ENCODE measurements around the gene HELQ.
A peak's percentile ranks its signal among the peaks of the same experiment; 100 is the strongest.
"Not testable (repeated sequence)": the region's sequence is repeated elsewhere in the genome, so short reads cannot be mapped to it uniquely, and the experiment has no call there.

Gene HELQ, protein sequence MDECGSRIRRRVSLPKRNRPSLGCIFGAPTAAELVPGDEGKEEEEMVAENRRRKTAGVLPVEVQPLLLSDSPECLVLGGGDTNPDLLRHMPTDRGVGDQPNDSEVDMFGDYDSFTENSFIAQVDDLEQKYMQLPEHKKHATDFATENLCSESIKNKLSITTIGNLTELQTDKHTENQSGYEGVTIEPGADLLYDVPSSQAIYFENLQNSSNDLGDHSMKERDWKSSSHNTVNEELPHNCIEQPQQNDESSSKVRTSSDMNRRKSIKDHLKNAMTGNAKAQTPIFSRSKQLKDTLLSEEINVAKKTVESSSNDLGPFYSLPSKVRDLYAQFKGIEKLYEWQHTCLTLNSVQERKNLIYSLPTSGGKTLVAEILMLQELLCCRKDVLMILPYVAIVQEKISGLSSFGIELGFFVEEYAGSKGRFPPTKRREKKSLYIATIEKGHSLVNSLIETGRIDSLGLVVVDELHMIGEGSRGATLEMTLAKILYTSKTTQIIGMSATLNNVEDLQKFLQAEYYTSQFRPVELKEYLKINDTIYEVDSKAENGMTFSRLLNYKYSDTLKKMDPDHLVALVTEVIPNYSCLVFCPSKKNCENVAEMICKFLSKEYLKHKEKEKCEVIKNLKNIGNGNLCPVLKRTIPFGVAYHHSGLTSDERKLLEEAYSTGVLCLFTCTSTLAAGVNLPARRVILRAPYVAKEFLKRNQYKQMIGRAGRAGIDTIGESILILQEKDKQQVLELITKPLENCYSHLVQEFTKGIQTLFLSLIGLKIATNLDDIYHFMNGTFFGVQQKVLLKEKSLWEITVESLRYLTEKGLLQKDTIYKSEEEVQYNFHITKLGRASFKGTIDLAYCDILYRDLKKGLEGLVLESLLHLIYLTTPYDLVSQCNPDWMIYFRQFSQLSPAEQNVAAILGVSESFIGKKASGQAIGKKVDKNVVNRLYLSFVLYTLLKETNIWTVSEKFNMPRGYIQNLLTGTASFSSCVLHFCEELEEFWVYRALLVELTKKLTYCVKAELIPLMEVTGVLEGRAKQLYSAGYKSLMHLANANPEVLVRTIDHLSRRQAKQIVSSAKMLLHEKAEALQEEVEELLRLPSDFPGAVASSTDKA

DNA sequence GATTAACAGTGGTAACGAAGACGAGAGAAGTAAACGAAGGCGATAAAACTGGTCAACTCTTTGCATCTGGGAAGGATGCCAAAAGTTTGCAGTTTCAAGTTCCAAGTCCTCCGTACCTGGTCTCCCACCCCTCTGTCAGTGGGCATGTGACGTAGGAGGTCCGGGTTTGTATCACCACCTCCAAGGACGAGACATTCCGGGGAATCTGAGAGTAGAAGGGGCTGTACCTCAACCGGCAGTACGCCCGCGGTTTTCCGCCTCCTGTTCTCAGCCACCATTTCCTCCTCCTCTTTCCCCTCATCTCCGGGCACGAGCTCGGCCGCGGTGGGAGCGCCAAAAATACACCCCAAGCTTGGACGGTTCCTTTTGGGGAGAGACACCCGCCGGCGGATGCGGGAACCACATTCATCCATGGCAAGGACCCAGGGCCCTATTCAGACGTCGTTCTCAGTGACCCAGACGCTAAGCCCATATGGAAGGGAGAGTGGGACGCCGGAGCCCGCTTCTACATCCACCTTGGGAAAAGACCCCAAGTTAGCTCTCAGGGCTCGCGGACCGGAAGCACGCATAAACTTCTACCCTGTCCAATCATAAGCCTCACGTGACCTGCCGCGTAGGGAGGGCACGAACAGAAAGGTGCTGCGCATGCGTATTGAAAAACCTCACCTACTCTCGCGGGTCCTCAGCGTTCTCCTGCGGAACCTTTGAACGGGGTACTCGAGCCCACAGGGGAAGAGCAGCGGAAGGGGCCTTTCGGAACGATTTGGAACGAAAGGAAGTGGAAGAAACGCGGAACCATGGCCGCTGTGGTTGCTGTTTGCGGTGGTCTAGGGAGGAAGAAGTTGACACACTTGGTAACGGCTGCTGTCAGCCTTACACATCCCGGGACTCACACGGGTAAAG is at the start of gene HELQ, which contains the start of gene MRPS18C:
TSS of gene HELQ (minus strand) at position 543 of the 903 bp plus-strand sequence. CDS start at position 413, 130 bp downstream.
TSS of gene MRPS18C (plus strand) at position 778 of the 903 bp plus-strand sequence. CDS start at position 798, 20 bp downstream.
- peak; percentile 97 for DNase-seq

DNA sequence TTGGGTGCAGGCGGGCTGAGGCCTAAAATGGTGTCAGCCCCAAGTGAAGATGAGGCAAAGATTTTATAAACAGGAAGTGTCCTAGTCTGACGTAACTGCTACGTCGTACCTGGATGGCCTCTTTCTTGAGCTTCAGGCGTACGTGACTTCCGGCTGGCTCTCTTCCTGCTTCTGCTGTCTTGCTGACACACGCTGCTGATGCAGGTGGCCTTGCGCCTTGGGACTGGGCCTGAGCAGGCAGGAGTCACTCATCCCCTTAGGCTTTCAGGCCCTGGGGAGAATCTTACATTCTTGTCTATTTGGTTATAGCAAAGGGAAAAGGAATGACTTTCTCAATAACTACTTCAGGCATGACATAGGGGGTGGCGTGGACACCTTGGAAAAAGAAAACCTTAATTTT is 49.4 kb upstream of the HELQ start:
- no peak for DNase-seq

DNA sequence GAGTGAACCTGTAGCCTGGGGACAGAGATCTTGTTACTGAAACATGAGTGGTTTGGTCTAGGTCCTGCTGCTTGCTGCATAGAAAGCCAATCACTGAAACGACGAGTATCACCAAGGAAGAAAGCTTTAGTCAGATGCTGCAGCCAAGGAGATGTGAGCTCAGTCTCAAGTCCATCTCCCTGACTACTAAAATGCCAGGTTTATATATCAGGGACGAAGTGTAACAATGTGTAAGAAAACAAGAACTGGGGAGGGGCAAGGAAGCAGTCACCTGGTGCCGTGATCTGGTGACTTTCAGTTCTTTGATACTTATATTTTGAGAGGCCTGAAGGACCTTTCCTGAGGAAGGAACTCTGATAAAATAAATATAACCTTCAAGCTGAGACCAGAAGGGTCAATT is 48.9 kb upstream of the HELQ start:
- no peak for DNase-seq

GRCh38 chr4:83503974-83504373 is 48.4 kb upstream of the HELQ start:
- no peak for DNase-seq

DNA sequence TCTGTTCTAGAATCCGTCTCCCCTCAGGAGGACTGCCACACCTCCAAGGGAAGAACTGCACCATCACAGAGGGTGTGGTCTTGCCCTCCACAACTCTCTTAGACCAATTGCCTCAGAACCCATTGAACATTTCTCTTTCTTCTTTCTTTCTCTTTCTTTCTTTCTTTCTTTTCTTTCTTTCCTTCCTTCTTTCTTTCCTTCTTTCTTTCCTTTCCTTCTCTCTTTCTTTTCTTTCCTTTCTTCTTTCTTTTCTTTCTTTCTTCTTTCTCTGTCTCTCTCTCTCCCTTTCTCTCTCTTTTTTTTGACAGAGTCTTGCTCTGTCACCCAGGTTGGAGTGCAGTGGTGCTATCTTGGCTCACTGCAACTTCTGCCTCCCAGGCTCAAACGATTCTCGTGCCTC is 46.0 kb upstream of the HELQ start:
- not testable (repeated sequence) for DNase-seq

GRCh38 chr4:83498187-83498586 is 42.6 kb upstream of the HELQ start:
- DNase-seq = no peak

- DNase-seq = not testable (repeated sequence)
These were observed 40.7 kb upstream of the HELQ start for GRCh38 chr4:83496085-83496917.

- no peak for DNase-seq
These were observed 35.3 kb upstream of the HELQ start for GRCh38 chr4:83490876-83491450.

GRCh38 chr4:83489711-83490326 is 34.2 kb upstream of the HELQ start:
- DNase-seq = no peak

- DNase-seq = no peak
These were observed 31.0 kb upstream of the HELQ start for GRCh38 chr4:83486457-83487129.

DNA sequence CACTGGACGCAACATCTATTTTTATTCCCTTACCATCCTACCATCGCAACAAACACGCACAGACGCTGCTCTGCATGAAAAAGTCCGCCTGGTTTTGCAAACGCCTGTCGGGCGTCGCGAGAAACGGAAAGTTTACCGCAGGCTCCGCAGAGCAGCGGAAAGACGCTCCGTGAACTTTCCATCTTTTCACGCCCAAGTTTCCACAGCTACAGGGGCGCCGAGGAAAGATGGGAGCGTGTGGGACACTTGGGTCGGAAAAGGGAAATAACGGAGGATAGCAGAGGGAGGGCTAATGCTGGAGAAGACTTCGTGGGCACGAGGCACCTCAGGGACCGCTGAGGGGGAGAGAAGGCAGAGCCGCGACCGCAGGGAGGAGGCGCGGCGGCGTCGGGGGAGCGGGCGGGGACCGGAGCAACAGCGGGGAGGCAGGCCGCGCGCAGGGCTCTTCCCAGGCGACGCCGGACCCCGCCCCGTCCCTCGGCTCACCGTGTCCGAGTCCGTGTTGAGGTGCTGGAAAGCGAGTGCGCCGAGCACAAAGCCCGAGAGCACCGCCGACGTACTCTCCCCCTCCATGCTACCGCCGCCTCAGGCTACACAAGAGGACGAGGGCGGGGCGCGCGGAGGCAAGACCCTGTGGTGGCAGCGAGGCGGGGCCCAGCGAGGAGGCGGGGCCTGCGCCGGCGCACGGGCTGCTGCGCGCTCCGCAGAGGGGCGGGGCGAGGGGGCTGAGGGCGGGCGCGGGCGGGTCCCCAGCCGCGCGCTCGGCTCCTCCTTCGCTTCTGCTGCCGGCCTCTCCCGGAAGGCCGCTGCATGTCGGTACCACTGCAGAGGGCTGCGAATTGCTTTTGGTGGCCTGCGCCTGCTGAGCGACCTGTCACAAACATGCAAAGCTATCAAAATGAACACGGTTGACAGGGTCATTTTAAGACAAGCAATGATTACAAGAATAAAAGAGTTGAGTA is 29.2 kb upstream of the HELQ start, which contains the start of gene ABRAXAS1:
TSS of gene ABRAXAS1 (minus strand) at position 601 of the 962 bp plus-strand sequence. CDS start at position 573, 28 bp downstream.
- peak; percentile 95 for DNase-seq

- DNase-seq = no peak
These were observed 18.3 kb upstream of the HELQ start for GRCh38 chr4:83473966-83474365.

- no peak for DNase-seq
These were observed 17.8 kb upstream of the HELQ start for GRCh38 chr4:83473423-83473822.

- DNase-seq = no peak
These were observed 520 bp upstream of the HELQ start for GRCh38 chr4:83456184-83456501.

DNA sequence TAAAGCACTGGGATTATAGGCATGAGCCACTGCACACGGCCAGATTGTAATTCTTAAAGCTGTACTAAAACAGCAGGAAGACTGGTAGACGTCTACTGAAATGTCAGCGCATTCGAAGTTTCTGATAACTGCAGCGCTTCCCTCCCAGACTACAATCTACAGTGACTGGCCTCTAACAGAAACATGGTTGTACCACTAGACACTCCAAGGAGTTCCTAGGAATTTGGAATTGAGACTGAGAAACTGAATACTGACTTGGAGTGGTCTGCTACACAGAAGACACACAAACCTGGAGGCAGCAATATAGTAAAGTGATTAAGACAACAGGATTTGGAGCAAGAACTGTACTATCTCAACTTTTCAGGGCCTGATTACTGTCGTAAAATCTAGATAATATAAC is 937 bp downstream of the HELQ start:
- no peak for DNase-seq

- DNase-seq = no peak
These were observed 6.6 kb downstream of the HELQ start for GRCh38 chr4:83449009-83449408.

- no peak for DNase-seq
These were observed 14.7 kb downstream of the HELQ start for GRCh38 chr4:83440899-83441298.

GRCh38 chr4:83440148-83440814 is 15.3 kb downstream of the HELQ start:
- no peak for DNase-seq

All from COR-L47 (cell line).